DMS153 treated with DMSO at 0.1 percent for 48 hours (cell line): ENCODE data around the gene CLDN22.

Experiments
- DNase-seq: peaks from one replicate; lab custom pipeline; 2025; ENCODE audit not compliant: unreplicated experiment; lab: John Stamatoyannopoulos, UW

CLDN22 gene

DNA sequence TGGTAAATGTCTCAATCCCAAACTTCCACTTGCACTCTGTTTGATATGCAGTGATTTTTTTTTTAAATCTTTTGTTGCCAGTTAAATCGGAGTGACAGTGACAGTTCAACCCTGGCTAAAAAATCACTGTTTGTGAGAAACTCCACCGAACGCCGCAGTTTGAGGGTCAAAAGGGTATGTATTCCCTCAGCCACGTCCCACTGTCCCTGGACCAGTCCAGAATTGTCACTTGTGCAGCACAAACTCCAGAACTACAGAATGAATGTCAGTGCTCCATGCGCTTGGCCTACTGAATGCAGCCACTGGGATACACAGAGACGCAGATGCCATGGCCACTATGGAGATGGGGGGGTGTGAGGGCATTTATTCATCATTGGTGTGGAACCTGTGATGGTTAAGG lies 34.2 kb downstream of the CLDN22 start:
- no peak for DNase-seq

DNA sequence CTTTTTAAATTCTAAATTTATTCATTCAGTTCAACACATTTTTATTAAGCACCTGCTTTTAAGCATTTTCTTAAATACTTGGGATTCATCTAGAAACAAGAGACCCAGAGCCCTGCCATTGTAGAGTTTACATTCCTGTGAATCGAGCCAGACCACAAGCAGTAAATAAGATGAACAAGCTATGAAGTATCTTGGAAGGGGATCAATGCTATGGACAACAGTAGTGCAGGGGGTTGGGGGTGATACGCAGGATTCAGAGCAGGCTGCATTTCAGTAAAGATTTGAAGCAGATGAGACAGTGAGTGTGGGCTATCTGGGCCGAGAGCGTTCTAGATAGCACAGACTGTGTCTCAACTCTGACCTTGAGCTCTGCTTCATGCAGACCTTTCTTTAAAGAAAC lies 35.1 kb downstream of the CLDN22 start:
- DNase-seq = no peak

DNA sequence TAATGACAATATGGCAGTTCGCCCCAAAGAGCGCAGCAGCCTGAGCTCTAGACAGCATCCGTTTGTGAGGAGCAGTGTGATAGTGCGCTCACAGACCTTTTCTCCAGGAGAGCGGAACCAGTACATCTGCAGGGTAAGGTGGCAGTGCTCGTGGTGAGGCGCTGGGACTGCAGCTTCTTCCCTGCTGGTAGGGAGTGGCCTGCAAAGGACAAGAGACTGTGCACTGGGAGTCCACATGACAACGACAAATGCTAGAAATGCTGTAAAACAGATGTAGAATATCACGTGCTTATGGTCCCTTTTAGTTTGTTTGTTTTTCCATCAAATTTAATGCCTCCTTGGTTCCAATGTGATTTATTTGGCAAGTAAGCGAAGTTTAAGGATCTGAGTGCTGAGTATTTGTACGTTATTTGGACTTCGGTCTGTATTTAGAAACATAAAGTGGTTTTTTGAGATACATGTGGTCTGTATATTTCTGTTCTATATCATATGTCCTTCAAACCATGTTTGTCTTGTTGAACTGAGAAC lies 35.8 kb downstream of the CLDN22 start:
- no peak for DNase-seq

DNA sequence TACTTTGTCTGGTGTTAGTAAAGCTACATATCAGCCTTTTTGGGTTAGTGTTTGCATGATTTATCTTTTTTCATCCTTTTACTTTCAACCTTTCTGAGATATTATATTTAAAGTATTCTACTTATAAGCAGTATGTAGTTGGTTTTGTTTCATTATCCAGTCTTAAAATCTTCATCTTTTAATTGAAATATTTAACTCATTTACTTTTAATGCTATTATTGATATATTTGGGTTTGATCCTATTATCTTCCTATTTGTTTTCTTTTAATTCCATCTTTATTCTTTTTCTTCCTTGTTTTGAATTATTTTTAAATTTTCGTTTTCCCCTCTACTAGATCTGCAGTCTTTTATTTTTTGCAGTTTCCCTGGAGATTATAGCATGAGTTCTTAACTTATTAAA lies 44.0 kb downstream of the CLDN22 start:
- DNase-seq = no peak

DNA sequence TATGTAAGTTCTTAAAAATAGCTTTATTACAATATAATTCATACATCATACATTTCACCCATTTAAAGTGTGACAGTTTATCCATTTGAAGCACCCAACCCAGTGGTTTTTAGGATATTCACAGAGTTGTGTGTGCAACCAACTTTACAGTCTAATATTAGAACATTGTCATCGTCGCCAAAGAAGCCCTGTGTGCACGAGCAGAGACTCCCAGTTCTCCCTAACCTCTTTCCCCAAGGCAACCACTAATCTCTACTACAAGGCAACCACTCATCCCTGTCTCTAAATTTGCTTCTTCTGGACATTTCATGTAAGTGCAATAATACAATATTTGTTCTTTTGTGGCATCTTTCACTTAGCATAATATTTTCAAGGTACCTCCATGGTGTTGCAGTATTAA lies 47.7 kb downstream of the CLDN22 start:
- DNase-seq = no peak

DNA sequence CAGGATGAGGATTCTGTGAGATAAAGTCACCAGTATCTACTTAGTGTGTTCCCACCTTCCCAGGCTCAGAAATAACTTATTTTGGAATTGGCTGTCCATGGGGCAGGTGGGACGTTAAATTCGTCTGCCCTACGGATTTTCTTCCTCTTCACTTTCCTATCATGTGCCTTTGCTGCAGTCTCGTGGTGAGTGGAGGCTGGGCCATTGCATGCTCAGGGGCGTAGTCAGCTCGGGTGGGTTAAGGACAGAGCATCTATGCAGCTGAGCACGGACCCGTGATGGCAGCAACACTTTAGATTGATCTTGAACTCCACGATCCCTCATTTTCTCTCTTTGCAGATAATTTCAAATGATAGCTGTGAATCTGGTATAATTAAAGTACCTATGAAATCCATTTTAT lies 51.5 kb downstream of the CLDN22 start:
- no peak for DNase-seq
